Right lobe of liver (tissue), 4 donors: Measurements from ENCODE around the gene KCNC1.

Source experiments
- POLR2A ChIP-seq: fragments of 450-650 bp; IDR thresholded peaks from one replicate; pipeline ENCODE4 v1.6.1; 2017; ENCODE audit warnings: antibody characterized with exemption, mild to moderate bottlenecking
- TF ChIP-seq, protein P1 (sequence below), 4 donors: fragments of 200-600 bp in 3 of 4; fragments of 450-650 bp in 1 of 4; IDR thresholded peaks; one replicate each; pipeline versions ENCODE4 v1.5.1 to v1.8.0; 2016 to 2022; ENCODE audit warnings: antibody characterized with exemption in 4 of 4, mild to moderate bottlenecking in 2 of 4
- donor health status: DM: no; HTN: no; CAD: no.
- donor health status: DM: no; HTN: no; CAD: no.
- donor health status: DM: no; HTN: yes; CAD: no.

- TF ChIP-seq, protein P1, sequence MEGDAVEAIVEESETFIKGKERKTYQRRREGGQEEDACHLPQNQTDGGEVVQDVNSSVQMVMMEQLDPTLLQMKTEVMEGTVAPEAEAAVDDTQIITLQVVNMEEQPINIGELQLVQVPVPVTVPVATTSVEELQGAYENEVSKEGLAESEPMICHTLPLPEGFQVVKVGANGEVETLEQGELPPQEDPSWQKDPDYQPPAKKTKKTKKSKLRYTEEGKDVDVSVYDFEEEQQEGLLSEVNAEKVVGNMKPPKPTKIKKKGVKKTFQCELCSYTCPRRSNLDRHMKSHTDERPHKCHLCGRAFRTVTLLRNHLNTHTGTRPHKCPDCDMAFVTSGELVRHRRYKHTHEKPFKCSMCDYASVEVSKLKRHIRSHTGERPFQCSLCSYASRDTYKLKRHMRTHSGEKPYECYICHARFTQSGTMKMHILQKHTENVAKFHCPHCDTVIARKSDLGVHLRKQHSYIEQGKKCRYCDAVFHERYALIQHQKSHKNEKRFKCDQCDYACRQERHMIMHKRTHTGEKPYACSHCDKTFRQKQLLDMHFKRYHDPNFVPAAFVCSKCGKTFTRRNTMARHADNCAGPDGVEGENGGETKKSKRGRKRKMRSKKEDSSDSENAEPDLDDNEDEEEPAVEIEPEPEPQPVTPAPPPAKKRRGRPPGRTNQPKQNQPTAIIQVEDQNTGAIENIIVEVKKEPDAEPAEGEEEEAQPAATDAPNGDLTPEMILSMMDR (IDR thresholded peaks at IDR 0.05), result no peak
- no peak for TF ChIP-seq POLR2A
Observed at GRCh38 chr11:17695454-17696441, 38.8 kb upstream of the KCNC1 start.
